Lower leg skin (tissue), 4 donors: ENCODE results near the gene LRRC23. TPM values are rescaled to one million over a fixed set of nuclear protein-coding genes. Genes with fewer than 3 reads are reported as not detected.

ENCODE experiments used
- DNase-seq, 2 donors: peaks; one replicate each; pipeline ENCODE4 v3.0.0-alpha.2; 2019; ENCODE audit warnings: low spot score in 2 of 2
- H3K4me3 ChIP-seq: fragments of 200-600 bp; sonication (generic); 2 replicates; pipeline ENCODE4 v1.5.1; 2017; ENCODE audit warnings: mild to moderate bottlenecking, low read depth; ENCODE audit not compliant: poor library complexity, severe bottlenecking
- POLR2A ChIP-seq, 2 donors: fragments of 450-650 bp; IDR thresholded peaks; one replicate each; pipeline ENCODE4 v1.6.1; 2016 to 2017; ENCODE audit warnings: antibody characterized with exemption in 2 of 2, mild to moderate bottlenecking in 1 of 2, moderate library complexity in 1 of 2
- WGBS, 2 donors: methylation state at CpG; one replicate each; pipeline ENCODE4 v1.1.5; 2018; 5-methylcytosine and 5-hydroxymethylcytosine counted together
- intact Hi-C: fragments of 100-400 bp; cut with DNase I; formaldehyde crosslinking; loops from one replicate; pipeline ENCODE4 v1.15.0; 2023; ENCODE audit warnings: low total_unique reads
- total RNA-seq, 4 donors: library from RNA; depleted of rRNA; stranded (reverse); fragments of >200 nt; gene quantifications; one replicate each; pipeline ENCODE4 v1.1.0, GENCODE V29; 2016
- TF ChIP-seq, protein P1 (sequence below), 3 donors: fragments of 450-650 bp; IDR thresholded peaks; one replicate each; pipeline ENCODE4 v1.5.1; 2016; ENCODE audit warnings: antibody characterized with exemption in 3 of 3, mild to moderate bottlenecking in 3 of 3, moderate library complexity in 2 of 3

The LRRC23 gene
- 10 to 100 TPM in 1 of 4 donors, 1 to 10 TPM in 3; 6.4 to 11.5 (median 8.2) TPM for total RNA-seq

- intact Hi-C loops: no loop called here
- peak; percentile 98 to 100 for DNase-seq
- peak within 1 kb of the TSS; percentile 46 for H3K4me3 ChIP-seq
- TF ChIP-seq, protein P1, sequence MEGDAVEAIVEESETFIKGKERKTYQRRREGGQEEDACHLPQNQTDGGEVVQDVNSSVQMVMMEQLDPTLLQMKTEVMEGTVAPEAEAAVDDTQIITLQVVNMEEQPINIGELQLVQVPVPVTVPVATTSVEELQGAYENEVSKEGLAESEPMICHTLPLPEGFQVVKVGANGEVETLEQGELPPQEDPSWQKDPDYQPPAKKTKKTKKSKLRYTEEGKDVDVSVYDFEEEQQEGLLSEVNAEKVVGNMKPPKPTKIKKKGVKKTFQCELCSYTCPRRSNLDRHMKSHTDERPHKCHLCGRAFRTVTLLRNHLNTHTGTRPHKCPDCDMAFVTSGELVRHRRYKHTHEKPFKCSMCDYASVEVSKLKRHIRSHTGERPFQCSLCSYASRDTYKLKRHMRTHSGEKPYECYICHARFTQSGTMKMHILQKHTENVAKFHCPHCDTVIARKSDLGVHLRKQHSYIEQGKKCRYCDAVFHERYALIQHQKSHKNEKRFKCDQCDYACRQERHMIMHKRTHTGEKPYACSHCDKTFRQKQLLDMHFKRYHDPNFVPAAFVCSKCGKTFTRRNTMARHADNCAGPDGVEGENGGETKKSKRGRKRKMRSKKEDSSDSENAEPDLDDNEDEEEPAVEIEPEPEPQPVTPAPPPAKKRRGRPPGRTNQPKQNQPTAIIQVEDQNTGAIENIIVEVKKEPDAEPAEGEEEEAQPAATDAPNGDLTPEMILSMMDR (IDR thresholded peaks at IDR 0.05): no peak
- TF ChIP-seq POLR2A (IDR thresholded peaks at IDR 0.05): no peak
- WGBS, 2 donors: 5% methylated on average over 34 of the region's 34 CpGs
These were observed at the start of gene LRRC23 for GRCh38 chr12:6904280-6905276. Gene LRRC23 (plus strand): TSS chr12:6904822. CDS start chr12:6905634, 812 bp downstream.

DNA sequence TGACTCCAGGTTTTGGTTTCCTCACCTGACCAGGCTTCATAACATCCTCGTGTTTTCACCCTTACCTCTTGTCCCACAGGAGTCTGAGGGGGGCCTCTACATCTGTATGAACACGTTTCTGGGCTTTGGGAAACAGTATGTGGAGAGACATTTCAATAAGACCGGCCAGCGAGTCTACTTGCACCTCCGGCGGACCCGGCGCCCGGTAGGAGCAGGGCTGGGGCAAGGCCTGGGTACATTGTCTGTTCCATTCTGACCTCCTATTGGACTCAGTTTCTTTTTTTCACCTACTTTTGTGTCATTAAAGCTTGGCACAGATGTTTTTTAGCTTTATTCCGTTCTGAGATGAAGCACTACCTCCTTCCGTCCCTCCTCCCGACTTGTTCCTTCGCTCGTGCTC, 49.3 kb upstream of the LRRC23 start:
- DNase-seq: no peak
- intact Hi-C loops: no loop called here
- no peak for TF ChIP-seq POLR2A (IDR thresholded peaks at IDR 0.05)
- TF ChIP-seq, protein P1 (IDR thresholded peaks at IDR 0.05): no peak
- 91 to 93% methylated on average over 14 of the region's 14 CpGs for WGBS, 2 donors
- H3K4me3 ChIP-seq: no peak overlapping the region

DNA sequence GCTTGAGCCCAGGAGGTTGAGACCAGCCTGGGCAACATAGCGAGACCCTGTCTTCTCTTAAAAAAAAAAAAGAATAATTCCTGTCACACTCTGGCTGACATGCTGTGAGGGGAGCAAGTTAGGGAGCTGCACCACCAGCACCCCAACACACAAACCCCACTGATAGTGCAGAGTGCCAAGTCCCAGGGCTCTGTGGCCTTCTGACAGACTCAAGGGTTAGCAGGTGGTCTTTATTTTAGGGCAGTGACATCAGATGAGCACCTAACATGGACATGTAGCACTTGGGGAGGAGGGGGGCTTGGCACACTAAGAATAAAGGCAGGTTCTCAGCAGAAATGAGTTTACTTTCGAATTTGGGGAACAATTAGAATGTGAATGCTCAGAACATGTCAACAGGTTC, 45.8 kb upstream of the LRRC23 start:
- TF ChIP-seq, protein P1 (IDR thresholded peaks at IDR 0.05): no peak
- no peak for TF ChIP-seq POLR2A (IDR thresholded peaks at IDR 0.05)
- H3K4me3 ChIP-seq: no peak overlapping the region
- 94 to 96% methylated on average over 2 of the region's 2 CpGs for WGBS, 2 donors
- DNase-seq: no peak
- intact Hi-C loops: no loop called here

GRCh38 chr12:6860116-6860515, 44.5 kb upstream of the LRRC23 start:
- H3K4me3 ChIP-seq: no peak overlapping the region
- intact Hi-C loops: no loop called here
- WGBS, 2 donors: 94 to 96% methylated on average over 9 of the region's 9 CpGs
- no peak for DNase-seq
- TF ChIP-seq POLR2A (IDR thresholded peaks at IDR 0.05): no peak
- TF ChIP-seq, protein P1 (IDR thresholded peaks at IDR 0.05): no peak

DNA sequence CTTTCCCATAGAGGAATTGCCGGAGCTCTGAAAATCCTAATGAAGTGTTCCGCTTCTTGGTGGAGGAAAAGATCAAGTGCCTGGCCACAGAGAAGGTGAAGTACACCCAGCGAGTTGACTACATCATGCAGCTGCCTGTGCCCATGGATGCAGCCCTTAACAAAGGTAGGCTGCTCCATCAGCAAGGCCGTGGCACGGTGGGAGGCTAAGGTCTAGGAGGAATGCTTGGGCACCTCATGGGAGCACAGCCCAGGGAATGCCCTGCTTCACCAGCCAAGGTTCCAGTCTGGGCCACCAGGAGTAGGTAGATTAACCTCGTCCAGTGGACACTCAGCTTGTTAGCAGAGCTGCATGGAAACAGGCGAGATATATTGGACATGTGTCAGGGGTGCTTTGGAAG, 43.7 kb upstream of the LRRC23 start:
- no peak overlapping the region for H3K4me3 ChIP-seq
- intact Hi-C loops: no loop called here
- TF ChIP-seq, protein P1 (IDR thresholded peaks at IDR 0.05): no peak
- no peak for TF ChIP-seq POLR2A (IDR thresholded peaks at IDR 0.05)
- WGBS, 2 donors: 93 to 99% methylated on average over 7 of the region's 7 CpGs
- no peak for DNase-seq
